Measurements from ENCODE around the gene GJB2. TPM values are rescaled to one million over a fixed set of nuclear protein-coding genes. Genes with fewer than 3 reads are reported as not detected.

The GJB2 gene
- total and polyA plus RNA-seq, 2 experiments from 2014 or later: 0.11 to 0.20 TPM

- DNase-seq: no peak
- Histone ChIP-seq H3K9ac (no peak overlapping the region), H3K27ac (no peak overlapping the region), H3K9me3 (ENCODE audit: low read depth) (no peaks in the 10 kb centered on the region), H3K79me2 (ENCODE audit: insufficient read depth) (no peaks in the 10 kb centered on the region), H3F3A (ENCODE audit: insufficient read depth) (no peaks in the 10 kb centered on the region), H3K36me3 (ENCODE audit: low read depth) (no peaks in the 10 kb centered on the region), H3K4me1 (ENCODE audit: insufficient read depth) (no peaks in the 10 kb centered on the region), H4K20me1 (ENCODE audit: insufficient read depth) (no peaks in the 10 kb centered on the region), H2AFZ (no peak overlapping the region), H3K9me2 (ENCODE audit: insufficient read depth) (no peaks in the 10 kb centered on the region), H3K27me3 (replicated peaks; ENCODE audit: insufficient read depth) (peaks cover 70% of the 10 kb centered on the region), H3K4me3 (no peak overlapping the region), H3K4me2 (ENCODE audit: unreplicated experiment) (no peak overlapping the region)
- WGBS, 2 experiments (ENCODE audit: low coverage in 1 of 2, low lambda C conversion rate in 2 of 2, missing lambda C conversion rate in 2 of 2): 32% methylated on average over 5 of the region's 5 CpGs
- TF ChIP-seq EZH2phosphoT487 (IDR thresholded peaks at IDR 0.05; ENCODE audit: insufficient read depth, low read depth): no peak
- no peak for TF ChIP-seq EZH2 (IDR thresholded peaks at IDR 0.05; ENCODE audit: insufficient read depth, poor library complexity, severe bottlenecking)
- in situ Hi-C loops (cut with MboI): no loop called here
Measured at GRCh38 chr13:20222553-20222952, 29.8 kb upstream of the GJB2 start.

GRCh38 chr13:20221772-20222171 is 29.0 kb upstream of the GJB2 start:
- Histone ChIP-seq H3K9me3 (ENCODE audit: low read depth) (no peaks in the 10 kb centered on the region), H2AFZ (no peak overlapping the region), H3K9ac (no peak overlapping the region), H3K4me2 (ENCODE audit: unreplicated experiment) (no peak overlapping the region), H3K79me2 (ENCODE audit: insufficient read depth) (no peaks in the 10 kb centered on the region), H3K4me3 (no peak overlapping the region), H4K20me1 (ENCODE audit: insufficient read depth) (no peaks in the 10 kb centered on the region), H3K27me3 (replicated peaks; ENCODE audit: insufficient read depth) (peaks cover 72% of the 10 kb centered on the region), H3K9me2 (ENCODE audit: insufficient read depth) (no peaks in the 10 kb centered on the region), H3K4me1 (ENCODE audit: insufficient read depth) (no peaks in the 10 kb centered on the region), H3K36me3 (ENCODE audit: low read depth) (no peaks in the 10 kb centered on the region), H3F3A (ENCODE audit: insufficient read depth) (no peaks in the 10 kb centered on the region), H3K27ac (no peak overlapping the region)
- in situ Hi-C loops (cut with MboI): no loop called here
- TF ChIP-seq EZH2 (IDR thresholded peaks at IDR 0.05; ENCODE audit: insufficient read depth, poor library complexity, severe bottlenecking) (no peak), EZH2phosphoT487 (IDR thresholded peaks at IDR 0.05; ENCODE audit: insufficient read depth, low read depth) (no peak)
- DNase-seq: peak; percentile 49
- WGBS, 2 experiments (ENCODE audit: low coverage in 1 of 2, low lambda C conversion rate in 2 of 2, missing lambda C conversion rate in 2 of 2): 30 to 36% methylated on average over 6 of the region's 6 CpGs

- Histone ChIP-seq H3K4me2 (ENCODE audit: unreplicated experiment) (no peak overlapping the region), H3K27me3 (replicated peaks; ENCODE audit: insufficient read depth) (peaks cover 69% of the 10 kb centered on the region), H3K36me3 (ENCODE audit: low read depth) (no peaks in the 10 kb centered on the region), H3K4me1 (ENCODE audit: insufficient read depth) (no peaks in the 10 kb centered on the region), H2AFZ (no peak overlapping the region), H3K9me3 (ENCODE audit: low read depth) (no peaks in the 10 kb centered on the region), H3K79me2 (ENCODE audit: insufficient read depth) (no peaks in the 10 kb centered on the region), H3F3A (ENCODE audit: insufficient read depth) (no peaks in the 10 kb centered on the region), H3K27ac (no peak overlapping the region), H3K9ac (no peak overlapping the region), H3K4me3 (no peak overlapping the region), H3K9me2 (ENCODE audit: insufficient read depth) (no peaks in the 10 kb centered on the region), H4K20me1 (ENCODE audit: insufficient read depth) (no peaks in the 10 kb centered on the region)
- no peak for DNase-seq
- TF ChIP-seq EZH2 (IDR thresholded peaks at IDR 0.05; ENCODE audit: insufficient read depth, poor library complexity, severe bottlenecking) (no peak), EZH2phosphoT487 (IDR thresholded peaks at IDR 0.05; ENCODE audit: insufficient read depth, low read depth) (no peak)
- in situ Hi-C loops (cut with MboI): no loop called here
Measured at GRCh38 chr13:20219577-20219976, 26.8 kb upstream of the GJB2 start.

- DNase-seq: no peak
- H3K27me3 ChIP-seq (replicated peaks; ENCODE audit: insufficient read depth): peaks cover 63% of the 10 kb centered on the region
- WGBS, 2 experiments (ENCODE audit: low coverage in 1 of 2, low lambda C conversion rate in 2 of 2, missing lambda C conversion rate in 2 of 2): 60 to 63% methylated on average over 3 of the region's 3 CpGs
- no peak overlapping the region for H2AFZ ChIP-seq
- H3F3A ChIP-seq (ENCODE audit: insufficient read depth): no peaks in the 10 kb centered on the region
- in situ Hi-C loops (cut with MboI): no loop called here
- H3K36me3 ChIP-seq (ENCODE audit: low read depth): no peaks in the 10 kb centered on the region
- no peak overlapping the region for H3K4me2 ChIP-seq (ENCODE audit: unreplicated experiment)
- no peaks in the 10 kb centered on the region for H3K9me3 ChIP-seq (ENCODE audit: low read depth)
- H3K4me3 ChIP-seq: no peak overlapping the region
- no peak overlapping the region for H3K9ac ChIP-seq
- H3K4me1 ChIP-seq (ENCODE audit: insufficient read depth): no peaks in the 10 kb centered on the region
- no peaks in the 10 kb centered on the region for H3K79me2 ChIP-seq (ENCODE audit: insufficient read depth)
- no peaks in the 10 kb centered on the region for H4K20me1 ChIP-seq (ENCODE audit: insufficient read depth)
- H3K27ac ChIP-seq: no peak overlapping the region
- no peaks in the 10 kb centered on the region for H3K9me2 ChIP-seq (ENCODE audit: insufficient read depth)
- TF ChIP-seq EZH2phosphoT487 (IDR thresholded peaks at IDR 0.05; ENCODE audit: insufficient read depth, low read depth): no peak
- no peak for TF ChIP-seq EZH2 (IDR thresholded peaks at IDR 0.05; ENCODE audit: insufficient read depth, poor library complexity, severe bottlenecking)
Measured at GRCh38 chr13:20217168-20217567, 24.4 kb upstream of the GJB2 start.

- no peak for DNase-seq
- 85 to 91% methylated on average over 1 of the region's 1 CpG for WGBS, 2 experiments (ENCODE audit: low coverage in 1 of 2, low lambda C conversion rate in 2 of 2, missing lambda C conversion rate in 2 of 2)
- Histone ChIP-seq H3K36me3 (ENCODE audit: low read depth) (no peaks in the 10 kb centered on the region), H3F3A (ENCODE audit: insufficient read depth) (no peaks in the 10 kb centered on the region), H3K27ac (no peak overlapping the region), H3K79me2 (ENCODE audit: insufficient read depth) (no peaks in the 10 kb centered on the region), H3K9ac (no peak overlapping the region), H4K20me1 (ENCODE audit: insufficient read depth) (no peaks in the 10 kb centered on the region), H3K27me3 (replicated peaks; ENCODE audit: insufficient read depth) (peaks cover 50% of the 10 kb centered on the region), H3K9me3 (ENCODE audit: low read depth) (no peaks in the 10 kb centered on the region), H3K4me1 (ENCODE audit: insufficient read depth) (no peaks in the 10 kb centered on the region), H2AFZ (no peak overlapping the region), H3K4me2 (ENCODE audit: unreplicated experiment) (no peak overlapping the region), H3K4me3 (no peak overlapping the region), H3K9me2 (ENCODE audit: insufficient read depth) (no peaks in the 10 kb centered on the region)
- TF ChIP-seq EZH2 (IDR thresholded peaks at IDR 0.05; ENCODE audit: insufficient read depth, poor library complexity, severe bottlenecking): no peak
- in situ Hi-C loops (cut with MboI): no loop called here
Measured at GRCh38 chr13:20209948-20210347, 17.2 kb upstream of the GJB2 start.

Data from GM23248 (cell line).